Measurements from ENCODE around the gene CD274. TPM values are rescaled to one million over a fixed set of nuclear protein-coding genes. Genes with fewer than 3 reads are reported as not detected.

Gene CD274
- total RNA-seq, 1 donor from 2014 or later: 0.49 TPM

Other genes starting within 250 kb of the CD274 start
- gene INSL4, start 219.1 kb upstream of the CD274 start, total RNA-seq: not detected
- not detected for gene RLN2, start 145.8 kb upstream of the CD274 start, total RNA-seq
- not detected for gene RLN1, start 110.7 kb upstream of the CD274 start, total RNA-seq
- 16.5 TPM for gene PLGRKT, start 12.6 kb upstream of the CD274 start, total RNA-seq
- gene PDCD1LG2, start 60.0 kb downstream of the CD274 start, total RNA-seq: 0.25 TPM
- 22.9 TPM for gene RIC1, start 178.6 kb downstream of the CD274 start, total RNA-seq